ENCODE measurements around the gene MUC22.
"Not testable (repeated sequence)": the region's sequence is repeated elsewhere in the genome, so short reads cannot be mapped to it uniquely, and the experiment has no call there.

Gene MUC22

DNA sequence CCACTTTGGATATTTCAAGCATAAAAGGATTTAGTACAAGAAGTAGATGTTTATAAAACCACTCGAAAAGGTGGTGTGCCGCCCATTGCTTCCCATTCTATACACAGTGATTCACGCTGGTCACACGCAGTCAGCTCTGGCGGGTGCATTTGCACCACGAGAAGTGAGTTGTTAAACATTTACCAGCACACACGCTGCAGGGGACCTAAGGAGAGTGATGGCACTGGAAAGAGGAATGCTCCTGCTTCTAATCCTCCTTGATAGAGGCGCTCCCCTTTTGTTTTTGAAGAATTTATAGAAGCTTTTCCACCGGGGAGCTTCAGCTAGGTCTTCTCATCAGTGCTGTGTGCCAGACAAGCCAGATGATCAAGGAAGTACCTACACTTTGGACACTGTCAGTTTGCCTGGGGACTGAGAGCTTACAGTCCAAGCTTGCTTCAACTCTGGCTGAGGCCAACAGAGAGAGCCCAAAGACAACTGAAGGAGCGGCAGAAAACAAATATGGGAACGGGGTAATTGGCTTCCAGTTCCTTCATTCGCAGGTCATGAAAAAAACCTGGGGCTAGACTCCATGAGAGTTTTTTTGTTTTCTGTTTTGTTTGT lies 31.2 kb downstream of the MUC22 start:
- Histone ChIP-seq H3K9ac (ENCODE audit: low read depth, low read length) (no peak overlapping the region), H3K4me3 (ENCODE audit: low read depth, low read length) (no peak overlapping the region), H3K27me3 (ENCODE audit: control insufficient read depth, insufficient read depth, low read length) (no peaks in the 10 kb centered on the region), H3K4me1 (ENCODE audit: control insufficient read depth, insufficient read depth, low read length) (no peaks in the 10 kb centered on the region), H3K9me3 (ENCODE audit: control insufficient read depth, insufficient read depth, low read length) (no peaks in the 10 kb centered on the region), H3K36me3 (ENCODE audit: control insufficient read depth, insufficient read depth, low read length) (no peaks in the 10 kb centered on the region)

- H3K27me3 ChIP-seq (ENCODE audit: control insufficient read depth, insufficient read depth, low read length), result no peaks in the 10 kb centered on the region
- no peaks in the 10 kb centered on the region for H3K9me3 ChIP-seq (ENCODE audit: control insufficient read depth, insufficient read depth, low read length)
- no peaks in the 10 kb centered on the region for H3K36me3 ChIP-seq (ENCODE audit: control insufficient read depth, insufficient read depth, low read length)
- no peaks in the 10 kb centered on the region for H3K4me1 ChIP-seq (ENCODE audit: control insufficient read depth, insufficient read depth, low read length)
- H3K9ac ChIP-seq (ENCODE audit: low read depth, low read length), result no peak overlapping the region
- no peak overlapping the region for H3K4me3 ChIP-seq (ENCODE audit: low read depth, low read length)
Observed at GRCh38 chr6:31042806-31043205, 32.5 kb downstream of the MUC22 start.

DNA sequence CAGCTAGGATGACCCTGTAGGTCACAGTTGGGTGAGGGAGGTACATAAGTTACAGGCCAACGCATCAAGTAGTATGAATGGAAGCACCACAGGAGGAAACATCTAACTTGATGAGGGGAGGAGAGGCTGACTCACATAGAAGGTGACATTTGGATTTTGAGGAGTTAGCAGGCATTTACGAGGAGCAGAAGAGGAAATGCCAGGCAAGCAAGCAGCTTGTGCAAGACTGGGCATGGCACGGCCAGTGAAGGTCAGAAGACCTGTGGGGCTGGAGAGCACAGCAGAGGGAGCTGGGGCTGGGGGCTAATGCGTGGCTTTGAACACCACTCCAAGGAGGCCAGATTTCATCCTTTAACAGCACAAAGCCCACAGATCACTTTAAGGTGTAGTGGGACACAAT lies 37.8 kb downstream of the MUC22 start:
- Histone ChIP-seq H3K4me1 (ENCODE audit: control insufficient read depth, insufficient read depth, low read length) (no peaks in the 10 kb centered on the region), H3K9ac (ENCODE audit: low read depth, low read length) (no peak overlapping the region), H3K4me3 (ENCODE audit: low read depth, low read length) (no peak overlapping the region), H3K36me3 (ENCODE audit: control insufficient read depth, insufficient read depth, low read length) (no peaks in the 10 kb centered on the region), H3K9me3 (ENCODE audit: control insufficient read depth, insufficient read depth, low read length) (no peaks in the 10 kb centered on the region), H3K27me3 (ENCODE audit: control insufficient read depth, insufficient read depth, low read length) (no peaks in the 10 kb centered on the region)

- no peaks in the 10 kb centered on the region for H3K4me1 ChIP-seq (ENCODE audit: control insufficient read depth, insufficient read depth, low read length)
- no peak overlapping the region for H3K9ac ChIP-seq (ENCODE audit: low read depth, low read length)
- H3K36me3 ChIP-seq (ENCODE audit: control insufficient read depth, insufficient read depth, low read length), result no peaks in the 10 kb centered on the region
- H3K4me3 ChIP-seq (ENCODE audit: low read depth, low read length), result no peak overlapping the region
- no peaks in the 10 kb centered on the region for H3K27me3 ChIP-seq (ENCODE audit: control insufficient read depth, insufficient read depth, low read length)
- H3K9me3 ChIP-seq (ENCODE audit: control insufficient read depth, insufficient read depth, low read length), result no peaks in the 10 kb centered on the region
Observed at GRCh38 chr6:31049518-31049917, 39.2 kb downstream of the MUC22 start.

GRCh38 chr6:31053187-31053586 lies 42.9 kb downstream of the MUC22 start:
- H3K36me3 ChIP-seq (ENCODE audit: control insufficient read depth, insufficient read depth, low read length); H3K4me1 ChIP-seq (ENCODE audit: control insufficient read depth, insufficient read depth, low read length); H3K9me3 ChIP-seq (ENCODE audit: control insufficient read depth, insufficient read depth, low read length); H3K9ac ChIP-seq (ENCODE audit: low read depth, low read length); H3K27me3 ChIP-seq (ENCODE audit: control insufficient read depth, insufficient read depth, low read length); H3K4me3 ChIP-seq (ENCODE audit: low read depth, low read length): not testable (repeated sequence)

GRCh38 chr6:31053873-31054272 lies 43.6 kb downstream of the MUC22 start:
- Histone ChIP-seq H3K27me3 (ENCODE audit: control insufficient read depth, insufficient read depth, low read length) (no peaks in the 10 kb centered on the region), H3K9me3 (ENCODE audit: control insufficient read depth, insufficient read depth, low read length) (no peaks in the 10 kb centered on the region), H3K4me1 (ENCODE audit: control insufficient read depth, insufficient read depth, low read length) (peaks cover 7% of the 10 kb centered on the region), H3K4me3 (ENCODE audit: low read depth, low read length) (no peak overlapping the region), H3K9ac (ENCODE audit: low read depth, low read length) (no peak overlapping the region), H3K36me3 (ENCODE audit: control insufficient read depth, insufficient read depth, low read length) (no peaks in the 10 kb centered on the region)

- Histone ChIP-seq H3K36me3 (ENCODE audit: control insufficient read depth, insufficient read depth, low read length) (no peaks in the 10 kb centered on the region), H3K27me3 (ENCODE audit: control insufficient read depth, insufficient read depth, low read length) (no peaks in the 10 kb centered on the region), H3K9ac (ENCODE audit: low read depth, low read length) (no peak overlapping the region), H3K9me3 (ENCODE audit: control insufficient read depth, insufficient read depth, low read length) (no peaks in the 10 kb centered on the region), H3K4me3 (ENCODE audit: low read depth, low read length) (no peak overlapping the region), H3K4me1 (ENCODE audit: control insufficient read depth, insufficient read depth, low read length) (peaks cover 7% of the 10 kb centered on the region)
Observed at GRCh38 chr6:31055441-31055840, 45.2 kb downstream of the MUC22 start.

- Histone ChIP-seq H3K9ac (ENCODE audit: low read depth, low read length) (no peak overlapping the region), H3K36me3 (ENCODE audit: control insufficient read depth, insufficient read depth, low read length) (no peaks in the 10 kb centered on the region), H3K4me1 (ENCODE audit: control insufficient read depth, insufficient read depth, low read length) (peaks cover 7% of the 10 kb centered on the region), H3K4me3 (ENCODE audit: low read depth, low read length) (no peak overlapping the region), H3K9me3 (ENCODE audit: control insufficient read depth, insufficient read depth, low read length) (no peaks in the 10 kb centered on the region), H3K27me3 (ENCODE audit: control insufficient read depth, insufficient read depth, low read length) (no peaks in the 10 kb centered on the region)
Observed at GRCh38 chr6:31057426-31058003, 47.2 kb downstream of the MUC22 start.

GRCh38 chr6:31058128-31058894 lies 48.0 kb downstream of the MUC22 start:
- Histone ChIP-seq H3K27me3 (ENCODE audit: control insufficient read depth, insufficient read depth, low read length) (no peaks in the 10 kb centered on the region), H3K36me3 (ENCODE audit: control insufficient read depth, insufficient read depth, low read length) (no peaks in the 10 kb centered on the region), H3K4me1 (ENCODE audit: control insufficient read depth, insufficient read depth, low read length) (peaks cover 7% of the 10 kb centered on the region), H3K9ac (ENCODE audit: low read depth, low read length) (no peak overlapping the region), H3K9me3 (ENCODE audit: control insufficient read depth, insufficient read depth, low read length) (no peaks in the 10 kb centered on the region), H3K4me3 (ENCODE audit: low read depth, low read length) (no peak overlapping the region)

GRCh38 chr6:31060145-31060544 lies 49.9 kb downstream of the MUC22 start:
- H3K27me3 ChIP-seq (ENCODE audit: control insufficient read depth, insufficient read depth, low read length), result no peaks in the 10 kb centered on the region
- no peak overlapping the region for H3K4me3 ChIP-seq (ENCODE audit: low read depth, low read length)
- no peak overlapping the region for H3K9ac ChIP-seq (ENCODE audit: low read depth, low read length)
- H3K4me1 ChIP-seq (ENCODE audit: control insufficient read depth, insufficient read depth, low read length), result peaks cover 7% of the 10 kb centered on the region
- H3K36me3 ChIP-seq (ENCODE audit: control insufficient read depth, insufficient read depth, low read length), result no peaks in the 10 kb centered on the region
- H3K9me3 ChIP-seq (ENCODE audit: control insufficient read depth, insufficient read depth, low read length), result no peaks in the 10 kb centered on the region

- Histone ChIP-seq H3K9ac (ENCODE audit: low read depth, low read length) (no peak overlapping the region), H3K27me3 (ENCODE audit: control insufficient read depth, insufficient read depth, low read length) (no peaks in the 10 kb centered on the region), H3K4me3 (ENCODE audit: low read depth, low read length) (no peak overlapping the region), H3K9me3 (ENCODE audit: control insufficient read depth, insufficient read depth, low read length) (no peaks in the 10 kb centered on the region), H3K36me3 (ENCODE audit: control insufficient read depth, insufficient read depth, low read length) (no peaks in the 10 kb centered on the region), H3K4me1 (ENCODE audit: control insufficient read depth, insufficient read depth, low read length) (no peaks in the 10 kb centered on the region)
Observed at GRCh38 chr6:31063906-31064435, 53.7 kb downstream of the MUC22 start.

- Histone ChIP-seq H3K4me3 (ENCODE audit: low read depth, low read length) (no peak overlapping the region), H3K27me3 (ENCODE audit: control insufficient read depth, insufficient read depth, low read length) (no peaks in the 10 kb centered on the region), H3K4me1 (ENCODE audit: control insufficient read depth, insufficient read depth, low read length) (peaks cover 3% of the 10 kb centered on the region), H3K36me3 (ENCODE audit: control insufficient read depth, insufficient read depth, low read length) (no peaks in the 10 kb centered on the region), H3K9me3 (ENCODE audit: control insufficient read depth, insufficient read depth, low read length) (no peaks in the 10 kb centered on the region), H3K9ac (ENCODE audit: low read depth, low read length) (no peak overlapping the region)
Observed at GRCh38 chr6:31065556-31065955, 55.3 kb downstream of the MUC22 start.

Measured in iPS-15b (cell line).